Jurkat, Clone E6-1 (cell line): Measurements from ENCODE around the gene TGOLN2.

Experiments
- DNase-seq: peaks from one replicate; pipeline ENCODE4 v3.0.0-alpha.2; 2011; ENCODE audit warnings: low read depth, low spot score
- H3K4me3 ChIP-seq: 2 replicates; pipeline ENCODE4 v1.5.1; 2011; ENCODE audit warnings: mild to moderate bottlenecking, low read length, control low read depth, moderate library complexity

The TGOLN2 gene

GRCh38 chr2:85275984-85276540 is 51.7 kb downstream of the TGOLN2 start:
- DNase-seq = no peak

GRCh38 chr2:85273738-85274731 is 53.8 kb downstream of the TGOLN2 start:
- H3K4me3 ChIP-seq = no peak overlapping the region
- no peak for DNase-seq

More at GRCh38 chr2:85275984-85276540, 51.7 kb downstream of the TGOLN2 start:
- H3K4me3 ChIP-seq = no peak overlapping the region

GRCh38 chr2:85272357-85272756 is 55.4 kb downstream of the TGOLN2 start:
- no peak overlapping the region for H3K4me3 ChIP-seq
- no peak for DNase-seq

- DNase-seq = no peak
- H3K4me3 ChIP-seq = no peak overlapping the region
Observed at GRCh38 chr2:85269959-85270358, 57.8 kb downstream of the TGOLN2 start.
